B cell (primary cell): ENCODE measurements around the gene PLCD3. TPM values are rescaled to one million over a fixed set of nuclear protein-coding genes. Genes with fewer than 3 reads are reported as not detected.

Experiments
- ATAC-seq: fragments of 200-7000 bp; cut with Tn5 transposase; one replicate; pipeline ENCODE4 v1.10.0; 2021; ENCODE audit warnings: low read depth, mild to moderate bottlenecking, moderate number of reproducible peaks, moderate library complexity
- CTCF ChIA-PET: fragments of 350-600 bp; sonication (Branson Sonifier 250); formaldehyde crosslinking; loops from one replicate; lab custom pipeline; 2021; ENCODE audit warnings: antibody characterized with exemption, inconsistent platforms; lab: Charles Lee
- POLR2A ChIA-PET: fragments of 350-600 bp; sonication (Branson Sonifier 250); formaldehyde crosslinking; loops from one replicate; lab custom pipeline; 2021; ENCODE audit warnings: antibody characterized with exemption; lab: Charles Lee
- DNase-seq: peaks from one replicate; pipeline ENCODE4 v3.0.0; 2013
- H2AFZ ChIP-seq: 2 replicates; pipeline ENCODE4 v1.6.1; 2012; ENCODE audit warnings: mild to moderate bottlenecking, low read depth, low read length; ENCODE audit not compliant: insufficient read depth, poor library complexity, severe bottlenecking
- H3K27ac ChIP-seq, 2 donors: 1 replicate in 1 of 2; 2 replicates in 1 of 2; pipeline ENCODE4 v1.5.1; 2012 to 2013; ENCODE audit warnings: low read length in 2 of 2, mild to moderate bottlenecking in 2 of 2, moderate library complexity in 1 of 2
- H3K27me3 ChIP-seq, 4 experiments: fragments of 200-600 bp in 1 of 4; sonication (generic) in 1 of 4; replicated peaks in 1 of 4; 1 replicate in 2 of 4; 2 replicates in 2 of 4; pipeline versions ENCODE4 v1.6.1 to v1.7.0; 2013 to 2016; ENCODE audit warnings: low read length in 3 of 4, mild to moderate bottlenecking in 2 of 4, mixed read lengths in 1 of 4, moderate library complexity in 1 of 4; ENCODE audit not compliant: insufficient read depth in 4 of 4, control insufficient read depth in 3 of 4; ENCODE audit errors: control extremely low read depth in 1 of 4
- H3K36me3 ChIP-seq, 2 experiments: replicated peaks in 1 of 2; 1 replicate in 1 of 2; 2 replicates in 1 of 2; pipeline versions ENCODE4 v1.6.1 to v1.7.1; 2013; ENCODE audit warnings: low read length in 1 of 2; ENCODE audit not compliant: insufficient read depth in 2 of 2, control insufficient read depth in 1 of 2; ENCODE audit errors: control extremely low read depth in 1 of 2, extremely low read depth in 1 of 2
- H3K4me1 ChIP-seq, 2 donors: fragments of 200-600 bp in 1 of 2; sonication (generic) in 1 of 2; 1 replicate in 1 of 2; 2 replicates in 1 of 2; pipeline versions ENCODE4 v1.5.1 to v1.6.1; 2013 to 2017; ENCODE audit warnings: low read length in 2 of 2; ENCODE audit not compliant: control insufficient read depth in 2 of 2, insufficient read depth in 2 of 2
- H3K4me2 ChIP-seq: replicated peaks from 2 replicates; pipeline ENCODE3; 2012; ENCODE audit warnings: mild to moderate bottlenecking, low read depth, low read length; ENCODE audit not compliant: poor library complexity, severe bottlenecking
- H3K4me3 ChIP-seq, 5 experiments: fragments of 200-600 bp in 1 of 5; sonication (generic) in 1 of 5; 1 replicate in 3 of 5; 2 replicates in 2 of 5; pipeline versions ENCODE4 v1.5.1 to v1.7.0; 2011 to 2016; ENCODE audit warnings: low read length in 4 of 5, mild to moderate bottlenecking in 4 of 5, low read depth in 2 of 5, control low read depth in 1 of 5, moderate library complexity in 1 of 5; ENCODE audit not compliant: insufficient read depth in 1 of 5; ENCODE audit errors: control extremely low read depth in 1 of 5, extremely low read depth in 1 of 5
- H3K79me2 ChIP-seq: fragments of 200-600 bp; sonication (generic); one replicate; pipeline ENCODE4 v1.6.0; 2016; ENCODE audit warnings: low read length; ENCODE audit not compliant: control insufficient read depth, insufficient read depth
- H3K9ac ChIP-seq: fragments of 200-600 bp; sonication (generic); 2 replicates; pipeline ENCODE4 v1.6.1; 2017; ENCODE audit warnings: mild to moderate bottlenecking, low read length, moderate library complexity
- H3K9me3 ChIP-seq, 3 donors: one replicate each; pipeline versions ENCODE4 v1.6.1 to v1.7.1; 2013; ENCODE audit warnings: low read length in 2 of 3; ENCODE audit not compliant: control insufficient read depth in 2 of 3, insufficient read depth in 1 of 3; ENCODE audit errors: control extremely low read depth in 1 of 3
- H4K20me1 ChIP-seq: 2 replicates; pipeline ENCODE4 v1.6.0; 2012; ENCODE audit warnings: mild to moderate bottlenecking, low read length; ENCODE audit not compliant: insufficient read depth, control insufficient read depth, poor library complexity, severe bottlenecking
- H3K27ac Mint-ChIP-seq: one replicate; pipeline ENCODE4 v1.8.0; 2021; ENCODE audit warnings: mixed read lengths
- H3K27me3 Mint-ChIP-seq: one replicate; pipeline ENCODE4 v1.8.0; 2021; ENCODE audit warnings: mixed read lengths
- H3K4me1 Mint-ChIP-seq: one replicate; pipeline ENCODE4 v1.8.0; 2021; ENCODE audit warnings: mixed read lengths
- H3K4me3 Mint-ChIP-seq: one replicate; pipeline ENCODE4 v1.8.0; 2021; ENCODE audit warnings: mixed read lengths
- H3K9me3 Mint-ChIP-seq: one replicate; pipeline ENCODE4 v1.8.0; 2022; ENCODE audit warnings: mixed read lengths; ENCODE audit not compliant: insufficient read depth
- CTCF ChIP-seq: fragments of 200-600 bp; IDR thresholded peaks from one replicate; pipeline ENCODE4 v1.8.0; 2022; ENCODE audit warnings: antibody characterized with exemption, mild to moderate bottlenecking
- EZH2 ChIP-seq: IDR thresholded peaks from 2 replicates; pipeline ENCODE4 v1.6.1; 2012; ENCODE audit warnings: borderline replicate concordance, low read depth, mild to moderate bottlenecking, moderate library complexity, low read length; ENCODE audit not compliant: insufficient read depth, poor library complexity, severe bottlenecking
- WGBS: methylation state at CpG from one replicate; pipeline ENCODE4 v1.1.5; 2013; ENCODE audit warnings: missing lambda C conversion rate; ENCODE audit not compliant: insufficient coverage; 5-methylcytosine and 5-hydroxymethylcytosine counted together
- intact Hi-C: fragments of 100-400 bp; cut with micrococcal nuclease; formaldehyde crosslinking; loops from one replicate; pipeline ENCODE4 v1.10.0; 2022
- polyA plus RNA-seq: library from polyadenylated mRNA; depleted of rRNA; stranded (reverse); fragments of >200 nt; gene quantifications from 2 replicates; pipeline ENCODE4 v1.2.3, GENCODE V29; 2012
- total RNA-seq, 2 donors: library from RNA; stranded (reverse); fragments of 120-200 nt in 1 of 2; gene quantifications; 1 replicate in 1 of 2; 2 replicates in 1 of 2; pipeline versions ENCODE4 v1.2.3 to v1.2.4, GENCODE V29; 2013 to 2022

PLCD3 gene
- total and polyA plus RNA-seq, 2 donors (not counting 1 experiment from before 2014, with no cell fraction given) = 0.54 to 2.2 TPM

DNA sequence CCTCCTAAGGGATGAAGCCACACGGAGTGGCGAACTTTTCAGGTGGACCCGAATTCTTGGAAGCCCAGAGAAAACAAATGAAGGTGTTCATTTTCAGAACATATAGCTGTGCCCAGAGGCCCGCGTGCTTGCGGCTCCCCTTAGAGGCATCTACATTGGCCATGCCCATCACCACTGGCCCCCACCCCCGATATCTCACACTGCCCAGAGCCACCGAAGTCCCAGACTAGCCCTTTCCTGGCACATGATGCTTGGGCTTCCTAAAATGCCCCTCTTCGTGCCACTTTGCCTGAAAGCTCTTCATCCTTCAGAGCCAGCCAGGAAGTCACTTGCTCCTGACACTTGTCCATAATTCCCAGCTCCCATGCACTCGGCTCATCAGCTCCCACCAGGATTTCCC is 13.9 kb upstream of the PLCD3 start:
- no peak overlapping the region for H3K4me3 ChIP-seq
- H3K9me3 ChIP-seq = peaks cover 0 to 3% (median 0%) of the 10 kb centered on the region in 3 donors
- no peak overlapping the region for H2AFZ ChIP-seq
- intact Hi-C loops = loop anchor here (5.0 kb wide), 1 partner anchor 1139 kb away; no protein-coding TSS in a partner anchor
- peaks cover 26% of the 10 kb centered on the region for H3K79me2 ChIP-seq
- ChIA-PET POLR2A (interaction anchor here (0.7 to 1.5 kb wide), 3 partner anchors 8 to 11 kb away, joined by 3 to 9 read pairs (median 4); partner anchors contain the start of gene ACBD4), CTCF (interaction anchor here (0.6 to 3.2 kb wide), 3 partner anchors 10 to 371 kb away, joined by 3 to 36 read pairs (median 3); partner anchors contain the start of gene ACBD4)
- peaks cover 6% of the 10 kb centered on the region for H4K20me1 ChIP-seq
- H3K36me3 ChIP-seq = no peaks in the 10 kb centered on the region
- peak overlapping the region; percentile 90 for H3K4me2 ChIP-seq
- no peaks in the 10 kb centered on the region for H3K27me3 Mint-ChIP-seq
- H3K27ac Mint-ChIP-seq = peak overlapping the region; percentile 99
- H3K9me3 Mint-ChIP-seq = no peaks in the 10 kb centered on the region
- no peaks in the 10 kb centered on the region for H3K27me3 ChIP-seq
- DNase-seq (no peak), ATAC-seq (no peak)
- no peak overlapping the region for H3K9ac ChIP-seq
- 96% methylated on average over 10 of the region's 10 CpGs for whole genome bisulfite sequencing
- TF ChIP-seq EZH2 (no peak), CTCF (no peak)
- peaks cover 33 to 64% of the 10 kb centered on the region in 2 donors for H3K4me1 ChIP-seq
- H3K27ac ChIP-seq = no peak overlapping the region
- peaks cover 55% of the 10 kb centered on the region for H3K4me1 Mint-ChIP-seq
- peak overlapping the region; percentile 91 for H3K4me3 Mint-ChIP-seq

DNA sequence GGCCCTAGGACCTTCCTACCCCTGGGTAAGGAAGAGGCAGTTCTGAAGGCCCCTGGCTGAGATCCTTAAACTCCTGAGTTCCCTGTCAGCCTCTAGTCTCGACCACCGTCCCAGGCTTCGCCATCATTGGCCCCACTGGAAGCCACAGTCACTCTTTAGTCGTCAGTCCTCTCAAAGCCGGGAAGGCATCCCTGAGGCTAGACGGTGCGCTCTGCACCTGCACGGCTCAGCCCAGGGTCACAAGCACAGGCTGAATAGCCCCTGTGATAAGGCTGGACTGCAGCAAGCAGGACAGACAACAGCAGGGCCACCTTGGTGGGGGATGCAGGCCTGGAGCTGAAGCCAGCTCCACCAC is 12.7 kb upstream of the PLCD3 start:
- Mint-ChIP-seq H3K4me3 (peak overlapping the region; percentile 75), H3K27ac (peak overlapping the region; percentile 67), H3K4me1 (peaks cover 47% of the 10 kb centered on the region), H3K9me3 (no peaks in the 10 kb centered on the region), H3K27me3 (no peaks in the 10 kb centered on the region)
- Histone ChIP-seq H4K20me1 (peaks cover 6% of the 10 kb centered on the region), H3K27me3 (no peaks in the 10 kb centered on the region), H3K27ac (peak overlapping the region; percentile 64 to 81), H3K9me3 (peaks cover 0 to 3% (median 0%) of the 10 kb centered on the region in 3 donors), H3K36me3 (no peaks in the 10 kb centered on the region), H2AFZ (peak overlapping the region; percentile 81), H3K79me2 (peaks cover 21% of the 10 kb centered on the region), H3K4me1 (peaks cover 23 to 52% of the 10 kb centered on the region in 2 donors), H3K9ac (no peak overlapping the region), H3K4me2 (peak overlapping the region; percentile 96), H3K4me3 (peak overlapping the region in 4 of 5 experiments; percentile 55 to 58 (median 57))
- 89% methylated on average over 8 of the region's 8 CpGs for WGBS
- ChIA-PET CTCF (interaction anchor here (1.1 to 3.2 kb wide), 3 partner anchors 9 to 74 kb away, joined by 3 to 36 read pairs (median 5); partner anchors contain the start of gene ACBD4), POLR2A (interaction anchor here (0.7 to 1.5 kb wide), 5 partner anchors 10 to 84 kb away, joined by 3 to 9 read pairs (median 4); partner anchors contain the start of genes ACBD4 and HEXIM2)
- intact Hi-C loops = loop anchor here (5.0 kb wide), 1 partner anchor 1138 kb away; no protein-coding TSS in a partner anchor
- DNase-seq (peak; percentile 36), ATAC-seq (no peak)
- TF ChIP-seq EZH2 = no peak
- no peak for TF ChIP-seq CTCF
